ENCODE results near the gene EPYC.

DNA sequence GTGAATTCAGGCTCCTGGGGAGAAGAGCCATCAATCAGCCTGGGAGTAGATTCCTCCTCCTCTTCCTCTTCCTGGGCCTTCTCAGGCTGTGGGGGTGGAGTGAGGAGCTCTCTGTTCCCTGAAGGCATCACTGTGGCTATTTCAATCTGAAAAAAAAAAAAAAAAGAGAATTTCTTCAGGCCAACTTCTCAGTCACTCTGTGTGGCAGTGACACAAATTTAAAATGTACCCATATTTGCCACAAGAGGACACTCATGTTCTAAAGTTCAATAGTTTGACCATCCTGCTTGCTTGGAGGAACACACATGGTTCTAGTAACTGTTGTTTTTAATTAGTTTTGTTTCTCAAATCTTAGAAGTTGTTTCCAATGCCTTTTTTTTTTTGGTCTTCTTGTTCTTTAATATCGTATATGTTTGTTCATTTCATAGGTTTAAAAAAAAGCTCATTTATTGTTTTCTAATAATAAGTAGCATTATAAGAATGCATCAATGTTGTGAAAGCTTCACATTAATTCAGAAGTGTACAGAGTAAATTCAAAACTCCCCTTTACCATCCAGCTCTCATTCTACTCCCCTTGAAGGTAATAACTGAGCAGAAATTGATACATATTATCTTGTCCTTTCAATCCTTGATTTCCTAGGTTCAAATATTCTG lies 26.5 kb downstream of the EPYC start:
- TF ChIP-seq PHF20 (CRISPR knock-in tag; IDR thresholded peaks at IDR 0.05) (no peak), ZMYM2 (CRISPR knock-in tag; IDR thresholded peaks at IDR 0.05) (no peak), ZNF672 (CRISPR knock-in tag; IDR thresholded peaks at IDR 0.05) (no peak), EZH2 (conservative IDR thresholded peaks at IDR 0.05; ENCODE audit: low read depth, low read length) (no peak), ZNF720 (CRISPR knock-in tag; IDR thresholded peaks at IDR 0.05) (no peak), JARID2 (CRISPR knock-in tag; IDR thresholded peaks at IDR 0.05; ENCODE audit: insufficient replicate concordance) (no peak), KDM4B (CRISPR knock-in tag; IDR thresholded peaks at IDR 0.05) (no peak), SP1 (IDR thresholded peaks at IDR 0.05) (no peak), SP1 (CRISPR knock-in tag; IDR thresholded peaks at IDR 0.05) (no peak), CTCF (CRISPR knock-in tag; IDR thresholded peaks at IDR 0.05) (peak; percentile 64), RBM22 (optimal IDR thresholded peaks at IDR 0.05; ENCODE audit: low read length) (no peak), MEF2D (CRISPR knock-in tag; IDR thresholded peaks at IDR 0.05) (no peak)
- TF ChIP-seq, protein P1, sequence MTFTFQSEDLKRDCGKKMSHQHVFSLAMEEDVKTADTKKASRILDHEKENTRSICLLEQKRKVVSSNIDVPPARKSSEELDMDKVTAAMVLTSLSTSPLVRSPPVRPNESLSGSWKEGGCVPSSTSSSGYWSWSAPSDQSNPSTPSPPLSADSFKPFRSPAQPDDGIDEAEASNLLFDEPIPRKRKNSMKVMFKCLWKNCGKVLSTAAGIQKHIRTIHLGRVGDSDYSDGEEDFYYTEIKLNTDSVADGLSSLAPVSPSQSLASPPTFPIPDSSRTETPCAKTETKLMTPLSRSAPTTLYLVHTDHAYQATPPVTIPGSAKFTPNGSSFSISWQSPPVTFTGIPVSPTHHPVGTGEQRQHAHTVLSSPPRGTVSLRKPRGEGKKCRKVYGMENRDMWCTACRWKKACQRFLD (CRISPR knock-in tag; IDR thresholded peaks at IDR 0.05; ENCODE audit: borderline replicate concordance) = no peak
- TF ChIP-seq, protein P2, sequence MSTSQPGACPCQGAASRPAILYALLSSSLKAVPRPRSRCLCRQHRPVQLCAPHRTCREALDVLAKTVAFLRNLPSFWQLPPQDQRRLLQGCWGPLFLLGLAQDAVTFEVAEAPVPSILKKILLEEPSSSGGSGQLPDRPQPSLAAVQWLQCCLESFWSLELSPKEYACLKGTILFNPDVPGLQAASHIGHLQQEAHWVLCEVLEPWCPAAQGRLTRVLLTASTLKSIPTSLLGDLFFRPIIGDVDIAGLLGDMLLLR (CRISPR knock-in tag; IDR thresholded peaks at IDR 0.05) = no peak
- TF ChIP-seq, protein P3, sequence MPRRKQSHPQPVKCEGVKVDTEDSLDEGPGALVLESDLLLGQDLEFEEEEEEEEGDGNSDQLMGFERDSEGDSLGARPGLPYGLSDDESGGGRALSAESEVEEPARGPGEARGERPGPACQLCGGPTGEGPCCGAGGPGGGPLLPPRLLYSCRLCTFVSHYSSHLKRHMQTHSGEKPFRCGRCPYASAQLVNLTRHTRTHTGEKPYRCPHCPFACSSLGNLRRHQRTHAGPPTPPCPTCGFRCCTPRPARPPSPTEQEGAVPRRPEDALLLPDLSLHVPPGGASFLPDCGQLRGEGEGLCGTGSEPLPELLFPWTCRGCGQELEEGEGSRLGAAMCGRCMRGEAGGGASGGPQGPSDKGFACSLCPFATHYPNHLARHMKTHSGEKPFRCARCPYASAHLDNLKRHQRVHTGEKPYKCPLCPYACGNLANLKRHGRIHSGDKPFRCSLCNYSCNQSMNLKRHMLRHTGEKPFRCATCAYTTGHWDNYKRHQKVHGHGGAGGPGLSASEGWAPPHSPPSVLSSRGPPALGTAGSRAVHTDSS (CRISPR knock-in tag; conservative IDR thresholded peaks at IDR 0.05) = no peak
